HG03060 (cell line): Measurements from ENCODE around the gene RHOJ.
A peak's percentile ranks its signal among the peaks of the same experiment; 100 is the strongest.
"Not testable (repeated sequence)": the region's sequence is repeated elsewhere in the genome, so short reads cannot be mapped to it uniquely, and the experiment has no call there.

Experiments
- ATAC-seq: cut with Tn5 transposase; IDR thresholded peaks from one replicate; pipeline ENCODE4 v1.9.1; 2021; ENCODE audit warnings: low read depth, moderate number of reproducible peaks; ENCODE audit not compliant: unreplicated experiment

RHOJ gene

GRCh38 chr14:63292805-63293204, 88.6 kb downstream of the RHOJ start:
- ATAC-seq: no peak

DNA sequence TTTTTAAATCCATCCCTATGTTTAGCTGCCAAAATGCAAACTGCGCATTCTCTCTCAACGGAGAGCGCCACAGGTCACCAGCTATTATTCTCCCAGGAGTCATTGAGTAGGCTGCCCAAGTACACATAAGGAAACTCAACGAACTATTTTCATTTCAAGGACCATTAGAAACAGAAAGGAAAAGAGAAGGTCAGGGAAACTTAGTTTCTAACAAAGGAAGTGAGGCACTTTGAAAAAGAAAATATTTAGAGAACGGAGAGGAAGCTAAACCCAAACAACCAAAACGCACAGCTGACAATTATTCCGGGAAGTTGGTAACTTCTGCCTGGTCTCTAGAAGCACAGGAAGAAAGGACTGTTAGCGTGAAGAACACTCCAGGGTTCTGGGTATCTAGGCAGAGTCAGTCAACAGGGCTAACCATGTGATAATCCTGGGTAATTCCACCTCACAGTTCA, 91.0 kb downstream of the RHOJ start:
- no peak for ATAC-seq

DNA sequence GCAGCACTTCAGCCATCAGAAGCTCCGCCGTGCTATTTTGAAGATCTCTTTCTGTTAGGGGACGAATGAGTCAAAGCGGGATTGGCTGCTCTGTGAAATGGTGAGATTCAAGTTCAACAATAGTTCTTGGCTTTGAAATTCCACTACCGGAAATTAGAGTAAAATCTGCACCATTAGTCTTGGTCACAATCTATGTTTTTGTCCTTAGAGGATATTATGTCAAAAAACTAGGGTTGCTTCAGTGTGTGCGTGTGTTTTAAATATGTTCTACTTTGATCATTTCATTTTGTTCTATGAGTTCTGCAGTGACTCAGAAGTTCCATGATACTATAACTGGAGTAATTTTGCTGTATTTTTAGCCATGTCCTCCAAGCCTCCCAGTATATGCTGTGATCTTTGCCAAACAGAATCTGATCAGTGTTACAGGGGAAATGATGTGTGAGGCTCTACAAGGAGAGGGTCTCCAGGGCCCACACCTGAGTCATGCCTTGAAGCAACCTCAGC, 91.9 kb downstream of the RHOJ start:
- no peak for ATAC-seq

DNA sequence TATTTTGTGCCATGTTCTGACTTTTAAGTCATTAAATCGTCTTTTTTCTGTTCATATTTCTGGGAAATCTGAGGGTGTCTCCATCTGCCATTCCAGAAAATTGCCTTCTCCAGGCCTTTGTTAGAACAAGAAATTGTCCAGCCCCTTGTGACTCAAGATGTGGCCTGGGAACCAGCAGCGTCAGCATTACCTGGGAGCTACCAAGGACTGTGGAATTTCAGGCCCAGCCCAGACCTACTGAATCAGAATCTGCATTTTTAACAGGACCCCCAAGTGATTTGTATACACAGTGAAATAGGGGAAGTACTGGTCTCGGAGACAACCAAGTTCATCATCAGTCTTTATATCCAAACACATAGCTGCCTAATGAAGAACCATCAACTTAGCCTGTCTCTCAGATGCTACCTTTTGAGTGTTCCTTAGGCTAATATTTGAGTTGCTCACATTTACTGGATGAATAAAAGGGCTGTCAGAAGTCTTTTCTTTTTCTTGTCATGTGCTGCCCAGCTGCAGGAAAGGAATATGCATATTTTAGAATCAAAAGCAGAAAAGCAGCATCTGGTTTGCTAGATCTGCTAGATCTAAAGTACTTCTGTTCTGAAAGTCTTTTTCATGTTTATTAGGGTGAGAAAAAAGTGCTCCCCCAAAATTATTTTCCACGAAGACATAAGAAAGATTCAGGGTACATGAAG, 93.3 kb downstream of the RHOJ start:
- no peak for ATAC-seq

DNA sequence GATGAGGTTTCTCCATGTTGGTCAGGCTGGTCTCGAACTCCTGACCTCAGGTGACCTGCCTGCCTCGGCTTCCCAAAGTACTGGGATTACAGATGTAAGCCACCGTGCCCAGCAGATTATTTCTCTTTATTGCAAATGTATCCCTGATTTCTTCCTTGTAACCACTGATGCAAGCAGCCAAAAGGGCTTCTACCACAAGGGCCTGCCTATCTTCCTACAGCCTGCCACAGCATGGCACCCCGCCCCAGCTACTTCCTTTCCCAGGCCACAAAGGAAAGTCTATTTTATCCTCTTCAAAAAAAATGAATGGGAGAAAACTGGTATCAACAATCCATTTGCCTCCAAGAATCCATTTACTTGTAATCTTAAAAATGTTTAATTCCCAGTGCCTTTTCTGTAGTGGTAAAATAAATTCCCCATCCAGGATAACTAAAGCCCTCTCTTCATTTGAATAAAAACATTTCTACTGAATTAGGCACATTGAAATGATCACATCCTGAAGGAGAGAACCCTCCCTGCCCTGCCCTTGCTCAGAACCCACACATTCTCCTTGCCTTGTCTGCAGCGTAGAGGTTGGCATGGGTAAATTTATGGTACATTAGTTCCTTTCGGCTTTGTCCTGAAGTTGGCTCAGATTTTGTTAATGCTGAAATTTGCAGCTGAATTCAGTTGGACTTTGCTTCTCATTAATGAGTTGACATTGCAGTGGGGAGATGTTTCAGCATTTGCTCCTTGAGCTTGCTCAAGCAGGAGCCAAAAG, 95.3 kb downstream of the RHOJ start:
- ATAC-seq: no peak

DNA sequence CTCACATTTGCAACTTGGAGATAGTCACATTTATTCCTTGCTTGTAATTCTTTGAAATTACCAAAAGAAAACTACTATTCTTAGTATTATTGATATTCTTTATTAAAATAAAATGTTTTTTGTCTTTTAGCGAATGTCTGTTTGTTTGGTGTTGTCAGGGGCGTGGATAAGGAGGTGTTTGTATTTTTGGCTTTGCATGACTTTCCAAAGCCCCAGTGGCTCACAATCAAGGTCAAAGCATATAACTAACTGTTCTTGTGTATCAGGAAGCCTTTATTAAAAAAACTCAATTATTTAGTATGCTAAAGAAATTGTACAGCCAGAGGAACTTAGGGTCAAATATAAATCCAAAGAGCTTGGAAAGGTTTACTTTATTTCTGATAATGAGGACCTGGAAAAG, 96.6 kb downstream of the RHOJ start:
- ATAC-seq: no peak

DNA sequence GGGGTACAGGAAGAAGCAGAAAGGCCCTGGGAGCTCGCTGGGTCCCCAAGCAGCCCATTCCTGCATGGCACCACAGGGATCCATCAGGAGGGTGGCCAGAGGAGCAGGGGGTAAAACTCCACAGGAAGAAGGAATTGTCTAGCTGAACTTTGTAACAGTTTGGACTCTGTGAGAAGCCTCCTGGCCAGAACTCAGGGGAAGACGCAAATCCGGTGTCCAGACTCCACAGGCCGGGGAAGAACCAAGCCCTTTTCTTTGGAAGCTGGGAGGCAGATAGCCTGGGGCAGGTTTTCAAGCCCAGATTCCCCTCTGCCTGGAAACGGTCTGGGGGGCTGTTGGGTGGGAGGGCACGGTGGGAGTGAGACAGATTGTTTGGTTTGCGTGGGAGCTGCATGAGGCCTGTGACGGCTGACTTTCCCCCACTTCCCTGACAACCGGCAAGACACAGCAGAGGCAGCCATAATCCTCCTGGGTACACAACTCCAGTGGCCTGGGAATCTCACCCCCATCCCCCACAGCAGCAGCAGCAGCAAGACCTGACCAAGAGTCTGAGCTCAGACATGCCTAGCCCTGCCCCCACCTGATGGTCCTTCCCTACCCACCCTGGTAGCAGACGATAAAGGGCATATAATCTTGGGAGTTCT, 97.8 kb downstream of the RHOJ start:
- ATAC-seq: no peak

DNA sequence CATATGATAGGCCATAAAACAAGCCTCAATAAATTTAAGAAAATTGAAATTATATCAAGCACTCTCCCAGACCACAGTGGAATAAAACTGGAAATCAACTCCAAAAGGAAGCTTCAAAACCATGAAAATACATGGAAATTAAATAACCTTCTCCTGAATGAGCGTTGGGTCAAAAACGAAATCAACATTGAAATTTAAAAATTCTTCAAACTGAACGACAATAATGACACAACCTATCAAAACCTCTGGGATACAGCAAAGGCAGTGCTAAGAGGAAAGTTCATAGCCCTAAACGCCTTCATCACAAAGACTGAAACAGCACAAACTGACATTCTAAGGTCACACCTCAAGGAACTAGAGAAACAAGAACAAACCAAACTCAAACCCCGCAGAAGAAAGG, 100.2 kb downstream of the RHOJ start:
- not testable (repeated sequence) for ATAC-seq

- peak; percentile 60 for ATAC-seq
Measured at GRCh38 chr14:63308723-63309317, 104.6 kb downstream of the RHOJ start.

GRCh38 chr14:63318835-63319234, 114.6 kb downstream of the RHOJ start, which contains the start of gene GPHB5:
GPHB5 (minus strand) TSS chr14:63318935; CDS start chr14:63317849, 1,086 bp downstream.
- no peak for ATAC-seq

DNA sequence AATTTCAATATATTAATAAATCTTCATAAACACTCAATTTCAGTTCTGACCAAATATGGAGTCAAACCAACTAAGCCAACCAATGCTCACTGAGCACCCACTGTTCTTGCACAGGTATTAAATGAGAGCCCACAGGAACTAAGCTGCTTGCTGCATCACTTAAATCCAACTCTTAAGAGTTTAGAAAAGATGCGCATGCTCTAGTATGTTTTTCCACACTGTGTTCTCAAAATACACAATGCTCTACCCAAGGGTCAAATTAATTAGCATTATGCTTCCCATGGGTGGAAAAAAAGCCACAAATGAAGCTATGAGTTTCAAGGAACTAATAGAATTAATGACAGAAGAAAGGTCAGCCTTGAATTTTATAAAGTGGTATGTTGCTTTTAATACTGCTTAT, 118.2 kb downstream of the RHOJ start:
- no peak for ATAC-seq

- no peak for ATAC-seq
Measured at GRCh38 chr14:63322897-63323573, 118.8 kb downstream of the RHOJ start.

GRCh38 chr14:63326840-63327239, 122.6 kb downstream of the RHOJ start:
- no peak for ATAC-seq

GRCh38 chr14:63328787-63329737, 124.8 kb downstream of the RHOJ start:
- ATAC-seq: no peak

GRCh38 chr14:63342371-63342770, 138.1 kb downstream of the RHOJ start:
- ATAC-seq: no peak
